HEK293 (cell line): ENCODE measurements around the gene MLLT11.

Source experiments
- GLIS2 ChIP-seq: fragments of 450-650 bp; formaldehyde crosslinking; IDR thresholded peaks from 2 replicates; pipeline ENCODE4 v1.5.1; 2016; ENCODE audit warnings: missing biosample characterization, missing genetic modification characterization
- KLF10 ChIP-seq: fragments of 450-650 bp; IDR thresholded peaks from 2 replicates; pipeline ENCODE4 v1.5.1; 2018; ENCODE audit warnings: missing biosample characterization, mild to moderate bottlenecking, missing genetic modification characterization
- SP2 ChIP-seq: fragments of 450-650 bp; formaldehyde crosslinking; IDR thresholded peaks from 2 replicates; pipeline ENCODE4 v1.5.1; 2016; ENCODE audit warnings: missing biosample characterization, missing genetic modification characterization
- ZBTB20 ChIP-seq: fragments of 450-650 bp; formaldehyde crosslinking; IDR thresholded peaks from 2 replicates; pipeline ENCODE4 v1.5.1; 2016; ENCODE audit warnings: missing biosample characterization, missing genetic modification characterization
- ZNF16 ChIP-seq: fragments of 450-650 bp; formaldehyde crosslinking; IDR thresholded peaks from 2 replicates; pipeline ENCODE4 v1.5.1; 2016; ENCODE audit warnings: low read depth, missing biosample characterization, missing genetic modification characterization
- ZNF239 ChIP-seq: fragments of 450-650 bp; formaldehyde crosslinking; IDR thresholded peaks from 2 replicates; pipeline ENCODE4 v1.5.1; 2016; ENCODE audit warnings: missing biosample characterization, missing genetic modification characterization
- ZNF274 ChIP-seq, 2 experiments: fragments of 200-500 bp in 1 of 2; fragments of 450-650 bp in 1 of 2; sonication (Bioruptor generic) in 1 of 2; formaldehyde crosslinking in 1 of 2; IDR thresholded peaks; 2 replicates each; pipeline versions ENCODE4 v1.5.1 to v1.6.1; 2014 to 2016; ENCODE audit warnings: borderline replicate concordance in 1 of 2, inconsistent platforms in 1 of 2, low read length in 1 of 2, missing biosample characterization in 1 of 2, missing genetic modification characterization in 1 of 2
- ZNF394 ChIP-seq: fragments of 450-650 bp; formaldehyde crosslinking; IDR thresholded peaks from 2 replicates; pipeline ENCODE4 v1.5.1; 2016; ENCODE audit warnings: missing biosample characterization, missing genetic modification characterization, mild to moderate bottlenecking, moderate library complexity, borderline replicate concordance
- ZNF530 ChIP-seq: fragments of 450-650 bp; formaldehyde crosslinking; IDR thresholded peaks from 2 replicates; pipeline ENCODE4 v1.5.1; 2016; ENCODE audit warnings: low read depth, missing biosample characterization, missing genetic modification characterization
- ZNF555 ChIP-seq: fragments of 450-650 bp; formaldehyde crosslinking; conservative IDR thresholded peaks from 2 replicates; pipeline ENCODE4 v1.5.1; 2017; ENCODE audit warnings: missing biosample characterization, mild to moderate bottlenecking, missing genetic modification characterization, inconsistent platforms
- ZNF558 ChIP-seq: fragments of 450-650 bp; formaldehyde crosslinking; IDR thresholded peaks from 2 replicates; pipeline ENCODE4 v1.5.1; 2016; ENCODE audit warnings: missing biosample characterization, missing genetic modification characterization
- ZNF596 ChIP-seq: fragments of 450-650 bp; IDR thresholded peaks from 2 replicates; pipeline ENCODE4 v1.5.0; 2018; ENCODE audit warnings: missing biosample characterization, mild to moderate bottlenecking, missing genetic modification characterization, moderate library complexity
- TF ChIP-seq, protein P1 (sequence below): fragments of 450-650 bp; formaldehyde crosslinking; IDR thresholded peaks from 2 replicates; pipeline ENCODE4 v1.5.1; 2016; ENCODE audit warnings: missing biosample characterization, missing genetic modification characterization

DNA sequence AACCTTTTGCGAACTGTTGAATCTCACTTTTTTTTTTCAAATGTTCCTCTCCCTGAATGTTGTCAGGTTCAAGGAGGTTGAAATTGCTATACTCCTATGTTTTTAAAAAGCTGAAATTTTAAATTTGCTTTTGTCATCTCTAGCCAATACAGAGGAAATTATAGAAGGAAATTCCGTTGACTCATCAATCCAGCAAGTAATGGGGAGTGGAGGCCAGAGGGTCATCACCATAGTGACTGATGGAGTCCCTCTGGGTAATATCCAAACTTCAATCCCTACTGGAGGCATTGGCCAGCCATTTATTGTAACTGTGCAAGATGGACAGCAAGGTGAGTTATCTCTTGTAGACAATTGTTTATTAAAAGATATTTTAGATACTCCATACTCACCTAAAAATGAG, 46.7 kb downstream of the MLLT11 start:
- TF ChIP-seq ZNF239 (tag by site-specific recombination) (no peak), ZNF16 (tag by site-specific recombination) (no peak), KLF10 (no peak), ZNF558 (tag by site-specific recombination) (no peak), ZNF555 (tag by site-specific recombination) (no peak), ZBTB20 (no peak), GLIS2 (tag by site-specific recombination) (no peak), SP2 (tag by site-specific recombination) (no peak), ZNF394 (tag by site-specific recombination) (no peak), ZNF596 (tag by site-specific recombination) (no peak), ZNF530 (no peak), ZNF274 (IDR thresholded peaks at IDR 0.05; ENCODE audit: low read length) (no peak), ZNF274 (tag by site-specific recombination; IDR thresholded peaks at IDR 0.05; ENCODE audit: borderline replicate concordance) (no peak)
- TF ChIP-seq, protein P1, sequence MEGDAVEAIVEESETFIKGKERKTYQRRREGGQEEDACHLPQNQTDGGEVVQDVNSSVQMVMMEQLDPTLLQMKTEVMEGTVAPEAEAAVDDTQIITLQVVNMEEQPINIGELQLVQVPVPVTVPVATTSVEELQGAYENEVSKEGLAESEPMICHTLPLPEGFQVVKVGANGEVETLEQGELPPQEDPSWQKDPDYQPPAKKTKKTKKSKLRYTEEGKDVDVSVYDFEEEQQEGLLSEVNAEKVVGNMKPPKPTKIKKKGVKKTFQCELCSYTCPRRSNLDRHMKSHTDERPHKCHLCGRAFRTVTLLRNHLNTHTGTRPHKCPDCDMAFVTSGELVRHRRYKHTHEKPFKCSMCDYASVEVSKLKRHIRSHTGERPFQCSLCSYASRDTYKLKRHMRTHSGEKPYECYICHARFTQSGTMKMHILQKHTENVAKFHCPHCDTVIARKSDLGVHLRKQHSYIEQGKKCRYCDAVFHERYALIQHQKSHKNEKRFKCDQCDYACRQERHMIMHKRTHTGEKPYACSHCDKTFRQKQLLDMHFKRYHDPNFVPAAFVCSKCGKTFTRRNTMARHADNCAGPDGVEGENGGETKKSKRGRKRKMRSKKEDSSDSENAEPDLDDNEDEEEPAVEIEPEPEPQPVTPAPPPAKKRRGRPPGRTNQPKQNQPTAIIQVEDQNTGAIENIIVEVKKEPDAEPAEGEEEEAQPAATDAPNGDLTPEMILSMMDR (tag by site-specific recombination): no peak
